Thyroid gland (tissue), 4 donors: ENCODE measurements around the gene OMG.

Source experiments
- CTCF ChIP-seq, 6 experiments: fragments of 200-600 bp in 3 of 6; fragments of 450-650 bp in 3 of 6; sonication (generic) in 3 of 6; IDR thresholded peaks; one replicate each; pipeline ENCODE4 v1.5.1; 2016 to 2019; ENCODE audit warnings: antibody characterized with exemption in 6 of 6, mild to moderate bottlenecking in 2 of 6, inconsistent platforms in 1 of 6, moderate library complexity in 1 of 6
- POLR2A ChIP-seq, 2 donors: fragments of 450-650 bp; IDR thresholded peaks; one replicate each; pipeline ENCODE4 v1.6.1; 2017; ENCODE audit warnings: antibody characterized with exemption in 2 of 2, mild to moderate bottlenecking in 2 of 2, moderate library complexity in 1 of 2

- no peak for TF ChIP-seq CTCF (IDR thresholded peaks at IDR 0.05)
- no peak for TF ChIP-seq POLR2A (IDR thresholded peaks at IDR 0.05)
These were observed at the start of gene OMG for GRCh38 chr17:31297090-31297489.
